Hepatocyte (in vitro differentiated cells): Measurements from ENCODE around the gene PEAK1. TPM values are rescaled to one million over a fixed set of nuclear protein-coding genes. Genes with fewer than 3 reads are reported as not detected.

Source experiments
- DNase-seq: peaks from one replicate; pipeline ENCODE4 v3.0.0-alpha.2; 2016; ENCODE audit warnings: low spot score
- H2AFZ ChIP-seq: fragments of 200-600 bp; sonication (generic); 2 replicates; pipeline ENCODE4 v1.6.0; 2016; ENCODE audit warnings: antibody characterized with exemption, mild to moderate bottlenecking
- H3K27ac ChIP-seq: fragments of 200-600 bp; sonication (generic); 2 replicates; pipeline ENCODE4 v1.5.1; 2016; ENCODE audit warnings: mild to moderate bottlenecking
- H3K27me3 ChIP-seq: fragments of 200-600 bp; sonication (generic); 2 replicates; pipeline ENCODE4 v1.6.1; 2016
- H3K36me3 ChIP-seq: fragments of 200-600 bp; sonication (generic); replicated peaks from 2 replicates; pipeline ENCODE4 v1.5.1; 2016; ENCODE audit warnings: low read depth; ENCODE audit not compliant: insufficient read depth
- H3K4me1 ChIP-seq: fragments of 200-600 bp; sonication (generic); 2 replicates; pipeline ENCODE4 v1.5.1; 2016; ENCODE audit warnings: mild to moderate bottlenecking, moderate library complexity; ENCODE audit not compliant: insufficient read depth
- H3K4me2 ChIP-seq: fragments of 200-600 bp; sonication (generic); 2 replicates; pipeline ENCODE4 v1.6.0; 2016
- H3K4me3 ChIP-seq: fragments of 200-600 bp; sonication (generic); 2 replicates; pipeline ENCODE4 v1.5.1; 2016; ENCODE audit warnings: mild to moderate bottlenecking
- H3K79me2 ChIP-seq: fragments of 200-600 bp; sonication (generic); 2 replicates; pipeline ENCODE4 v1.6.0; 2017; ENCODE audit warnings: mild to moderate bottlenecking
- H3K9me2 ChIP-seq: fragments of 200-600 bp; sonication (generic); replicated peaks from 2 replicates; pipeline ENCODE4 v1.6.0; 2017; ENCODE audit warnings: mild to moderate bottlenecking; ENCODE audit not compliant: insufficient read depth
- H3K9me3 ChIP-seq: fragments of 200-600 bp; sonication (generic); 2 replicates; pipeline ENCODE4 v1.5.1; 2016; ENCODE audit warnings: low read depth, mild to moderate bottlenecking
- H4K20me1 ChIP-seq: fragments of 200-600 bp; sonication (generic); 2 replicates; pipeline ENCODE4 v1.6.0; 2016; ENCODE audit warnings: mild to moderate bottlenecking; ENCODE audit not compliant: insufficient read depth, poor library complexity, severe bottlenecking
- CTCF ChIP-seq: fragments of 200-600 bp; sonication (generic); IDR thresholded peaks from 2 replicates; pipeline ENCODE4 v1.5.1; 2016; ENCODE audit warnings: antibody characterized with exemption, mild to moderate bottlenecking; ENCODE audit not compliant: poor library complexity
- EZH2 ChIP-seq: fragments of 200-600 bp; sonication (generic); IDR thresholded peaks from 2 replicates; pipeline ENCODE4 v1.6.1; 2016; ENCODE audit warnings: antibody characterized with exemption, mild to moderate bottlenecking, borderline replicate concordance
- EZH2phosphoT487 ChIP-seq: fragments of 200-600 bp; sonication (generic); IDR thresholded peaks from one replicate; pipeline ENCODE4 v1.6.1; 2018; ENCODE audit warnings: antibody characterized with exemption, mild to moderate bottlenecking, low read depth, moderate library complexity; ENCODE audit not compliant: unreplicated experiment, severe bottlenecking
- WGBS: methylation state at CpG from one replicate; pipeline ENCODE4 v1.1.6; 2016; ENCODE audit warnings: low lambda C conversion rate; ENCODE audit errors: missing lambda C conversion rate; 5-methylcytosine and 5-hydroxymethylcytosine counted together
- polyA plus RNA-seq: library from polyadenylated mRNA; unstranded; fragments of >200 nt; fragmentation: Nextera tagmentation; extraction: Ambion mirVana; gene quantifications from 2 replicates; pipeline ENCODE4 v1.2.1, GENCODE V29; 2016
- total RNA-seq: library from RNA; depleted of rRNA; stranded (reverse); fragments of >200 nt; gene quantifications from 2 replicates; pipeline ENCODE4 v1.2.3, GENCODE V29; 2014

The PEAK1 gene
- total and polyA plus RNA-seq, 2 experiments from 2014 or later = 8.1 to 27.1 TPM

GRCh38 chr15:77144492-77145070 is 275.3 kb downstream of the PEAK1 start:
- Histone ChIP-seq H2AFZ (no peak overlapping the region), H3K9me2 (no peaks in the 10 kb centered on the region), H3K4me3 (no peak overlapping the region), H4K20me1 (no peaks in the 10 kb centered on the region), H3K27ac (peak overlapping the region; percentile 89), H3K9me3 (peaks cover 18% of the 10 kb centered on the region), H3K27me3 (no peaks in the 10 kb centered on the region), H3K36me3 (no peaks in the 10 kb centered on the region), H3K79me2 (no peaks in the 10 kb centered on the region), H3K4me2 (peak overlapping the region; percentile 29), H3K4me1 (peaks cover 25% of the 10 kb centered on the region)
- TF ChIP-seq CTCF = no peak
- no peak for TF ChIP-seq EZH2
- TF ChIP-seq EZH2phosphoT487 = no peak
- DNase-seq = peak; percentile 13
- 65% methylated on average over 4 of the region's 4 CpGs for WGBS

GRCh38 chr15:77144026-77144425 is 275.9 kb downstream of the PEAK1 start:
- no peak for TF ChIP-seq EZH2phosphoT487
- TF ChIP-seq CTCF = no peak
- no peak for TF ChIP-seq EZH2
- peaks cover 25% of the 10 kb centered on the region for H3K4me1 ChIP-seq
- peak overlapping the region; percentile 89 for H3K27ac ChIP-seq
- no peaks in the 10 kb centered on the region for H3K36me3 ChIP-seq
- H3K9me3 ChIP-seq = peaks cover 18% of the 10 kb centered on the region
- no peak overlapping the region for H3K4me3 ChIP-seq
- no peaks in the 10 kb centered on the region for H3K27me3 ChIP-seq
- no peak for DNase-seq
- H3K9me2 ChIP-seq = no peaks in the 10 kb centered on the region
- no peak overlapping the region for H2AFZ ChIP-seq
- H3K79me2 ChIP-seq = no peaks in the 10 kb centered on the region
- peak overlapping the region; percentile 29 for H3K4me2 ChIP-seq
- WGBS = 48% methylated on average over 2 of the region's 2 CpGs
- H4K20me1 ChIP-seq = no peaks in the 10 kb centered on the region

GRCh38 chr15:77143616-77144015 is 276.3 kb downstream of the PEAK1 start:
- DNase-seq = no peak
- peak overlapping the region; percentile 29 for H3K4me2 ChIP-seq
- H3K36me3 ChIP-seq = no peaks in the 10 kb centered on the region
- no peaks in the 10 kb centered on the region for H4K20me1 ChIP-seq
- peaks cover 18% of the 10 kb centered on the region for H3K9me3 ChIP-seq
- peaks cover 25% of the 10 kb centered on the region for H3K4me1 ChIP-seq
- no peaks in the 10 kb centered on the region for H3K9me2 ChIP-seq
- peak overlapping the region; percentile 89 for H3K27ac ChIP-seq
- no peak overlapping the region for H2AFZ ChIP-seq
- TF ChIP-seq EZH2phosphoT487 = no peak
- no peak for TF ChIP-seq CTCF
- no peak for TF ChIP-seq EZH2
- H3K27me3 ChIP-seq = no peaks in the 10 kb centered on the region
- no peaks in the 10 kb centered on the region for H3K79me2 ChIP-seq
- H3K4me3 ChIP-seq = no peak overlapping the region
